ENCODE measurements around the gene ZIC2.

ZIC2 gene

GRCh38 chr13:99959540-99960230 is 21.9 kb upstream of the ZIC2 start:
- DNase-seq (ENCODE audit: low read depth), result no peak

GRCh38 chr13:99960663-99961311 is 20.8 kb upstream of the ZIC2 start:
- no peak for DNase-seq (ENCODE audit: low read depth)

- DNase-seq (ENCODE audit: low read depth), result no peak
These were observed 19.9 kb upstream of the ZIC2 start for GRCh38 chr13:99961636-99962035.

DNA sequence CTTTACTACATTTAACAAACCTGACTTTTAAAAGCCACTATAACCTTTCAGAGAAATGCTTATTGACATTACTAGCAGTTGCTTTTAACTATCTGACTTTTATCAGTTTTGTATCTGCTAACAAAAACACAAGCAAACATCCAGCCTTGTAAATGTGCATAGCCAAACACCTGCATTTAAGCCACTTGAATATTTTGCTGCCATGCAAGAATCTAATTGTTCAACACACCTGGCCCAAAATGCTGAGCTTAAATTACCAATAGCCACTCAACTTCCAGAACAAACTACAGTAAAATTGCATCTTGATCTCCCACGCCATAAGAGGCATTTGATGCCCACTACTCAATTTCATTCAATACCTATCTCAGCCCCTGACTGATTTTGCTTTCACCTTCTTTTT is 19.3 kb upstream of the ZIC2 start:
- DNase-seq (ENCODE audit: low read depth), result no peak

DNA sequence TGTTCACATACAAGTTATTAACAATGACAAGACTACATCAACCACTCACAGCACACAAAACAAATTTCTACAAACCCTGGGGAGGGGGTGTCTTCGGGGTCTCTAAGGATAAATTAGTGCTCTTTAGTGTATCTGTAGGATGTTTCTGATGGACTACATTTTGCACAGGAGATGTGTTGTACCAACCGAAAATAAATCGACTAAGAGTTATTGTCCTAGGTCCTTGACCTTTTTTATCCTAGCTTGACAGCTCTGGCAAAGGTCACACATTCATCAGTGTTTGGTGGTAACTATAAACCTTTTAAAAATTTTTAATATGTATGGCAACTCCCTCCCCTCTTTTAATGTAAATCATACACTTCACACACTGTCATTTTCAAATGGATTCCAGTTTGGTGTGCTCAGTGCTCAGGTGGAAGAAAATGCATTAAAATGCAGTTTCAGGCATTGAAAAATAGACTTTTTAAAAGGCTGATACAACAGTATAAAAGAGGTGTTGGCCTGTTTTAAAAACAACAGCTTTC is 17.7 kb upstream of the ZIC2 start:
- DNase-seq (ENCODE audit: low read depth), result no peak

DNA sequence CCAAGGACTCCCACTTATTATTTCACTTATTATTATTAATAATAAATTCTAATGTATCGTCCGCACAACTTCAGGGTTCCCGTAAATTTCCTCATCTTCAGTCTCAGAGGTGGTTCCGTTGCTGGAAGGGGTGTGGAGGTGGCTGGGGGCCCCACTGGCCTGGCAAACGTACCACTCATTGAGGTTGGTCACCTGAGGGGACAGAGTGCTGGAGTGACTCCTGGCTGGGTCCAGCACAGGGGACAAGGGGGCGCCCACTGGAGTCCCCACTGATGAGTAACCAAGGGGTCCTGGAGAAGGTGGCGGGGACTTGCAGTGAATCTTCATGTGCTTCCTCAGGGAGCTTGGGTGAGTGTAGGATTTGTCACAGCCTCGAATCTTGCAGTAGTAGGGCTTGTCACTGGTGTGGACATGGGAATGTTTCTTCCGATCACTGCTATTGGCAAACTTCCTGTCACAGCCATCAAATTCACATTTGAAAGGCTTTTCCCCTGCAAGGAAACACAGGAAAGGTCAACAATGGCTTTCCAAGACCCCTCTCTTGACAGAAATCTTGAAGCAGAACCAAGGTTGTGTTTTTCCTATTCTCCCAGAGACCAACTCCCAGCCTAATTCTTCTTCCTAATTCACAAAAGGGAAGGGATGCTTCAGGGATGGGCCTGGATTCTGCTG is 16.1 kb upstream of the ZIC2 start:
- no peak for DNase-seq (ENCODE audit: low read depth)

DNA sequence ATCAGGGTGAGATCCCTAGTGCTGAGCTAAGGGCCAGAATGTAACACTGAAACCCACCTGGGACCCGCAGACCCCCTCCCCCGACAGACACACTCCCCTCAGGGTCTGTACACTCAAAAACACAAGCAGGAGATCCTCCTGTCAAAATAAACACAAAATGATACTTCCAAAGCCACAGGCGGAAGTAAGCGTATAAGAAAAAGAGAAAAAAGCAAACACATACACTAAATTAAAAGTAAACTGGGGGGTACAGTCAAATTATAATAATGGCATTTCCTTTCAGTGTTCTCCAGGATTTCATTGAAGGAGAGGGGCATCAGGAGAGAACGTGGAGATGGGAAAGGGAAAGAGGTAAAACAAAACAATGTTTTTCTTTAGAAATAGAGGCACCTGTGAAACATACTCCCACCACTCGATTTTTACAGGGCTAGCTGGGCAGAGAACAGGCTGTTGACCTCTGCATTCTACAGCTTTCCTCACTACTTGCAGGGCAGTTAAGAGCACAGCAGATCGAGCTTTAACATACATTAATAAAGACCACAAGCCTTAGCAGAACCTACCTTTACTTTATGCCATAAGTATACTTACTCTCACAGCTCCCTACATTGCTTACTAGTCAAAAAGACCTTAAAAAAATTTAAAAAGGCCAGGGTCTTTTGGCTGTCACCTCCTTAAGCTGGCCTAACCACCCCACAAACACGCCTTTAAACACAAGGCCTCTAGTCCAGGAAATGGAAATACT is 15.3 kb upstream of the ZIC2 start:
- no peak for DNase-seq (ENCODE audit: low read depth)

- DNase-seq (ENCODE audit: low read depth), result no peak
These were observed 14.1 kb upstream of the ZIC2 start for GRCh38 chr13:99967498-99967868.

- DNase-seq (ENCODE audit: low read depth), result no peak
These were observed 13.6 kb upstream of the ZIC2 start for GRCh38 chr13:99967869-99968520.

DNA sequence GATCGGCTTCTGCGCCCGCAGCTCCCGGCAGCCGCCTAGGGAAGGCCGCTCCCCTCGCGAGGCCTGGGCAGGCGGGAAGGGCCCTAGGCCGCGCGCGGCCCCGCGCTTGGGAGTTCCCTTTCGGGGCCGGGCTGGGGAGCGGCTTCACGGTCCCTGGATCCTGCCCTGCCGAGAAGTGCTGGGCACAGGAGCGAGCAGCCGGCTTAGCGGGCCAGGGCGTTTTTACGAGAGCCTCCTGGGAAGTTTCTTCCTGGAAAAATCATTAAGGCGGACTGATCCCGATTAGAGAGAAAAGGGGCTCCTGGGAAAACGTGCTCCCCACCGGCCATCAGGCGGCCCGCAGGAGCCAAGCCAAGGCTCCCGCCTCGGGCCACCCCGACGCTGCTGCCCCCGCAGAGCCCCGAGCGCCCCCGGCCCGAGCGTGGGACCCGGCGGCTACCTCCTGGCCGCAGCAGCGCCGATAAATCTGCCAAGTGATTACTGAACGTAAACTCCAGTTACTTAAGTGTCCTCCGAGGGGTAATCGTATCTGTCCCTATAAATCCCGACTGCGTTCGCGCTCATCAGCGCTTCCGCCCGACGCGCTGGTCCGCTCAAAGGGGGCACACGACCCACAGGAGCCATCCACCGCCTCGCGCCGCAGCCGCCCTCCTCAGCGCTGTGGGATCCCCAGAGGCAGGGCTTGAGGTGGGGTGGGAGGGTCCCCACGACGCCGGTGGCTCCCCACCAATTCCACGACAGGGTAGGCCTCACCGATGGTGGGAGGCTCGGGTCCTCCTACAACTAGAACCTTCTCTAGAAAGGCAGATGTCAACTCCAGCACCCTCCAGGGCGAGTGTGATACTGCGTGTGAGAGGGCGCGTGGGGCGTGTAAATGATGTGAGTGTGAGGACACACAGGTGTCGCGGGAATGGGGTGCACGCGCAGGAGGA is 12.8 kb upstream of the ZIC2 start:
- DNase-seq (ENCODE audit: low read depth), result no peak

- no peak for DNase-seq (ENCODE audit: low read depth)
These were observed 12.1 kb upstream of the ZIC2 start for GRCh38 chr13:99969453-99969918.

GRCh38 chr13:99969919-99970650 is 11.5 kb upstream of the ZIC2 start:
- peak; percentile 61 for DNase-seq (ENCODE audit: low read depth)

GRCh38 chr13:99970651-99971575 is 10.7 kb upstream of the ZIC2 start:
- no peak for DNase-seq (ENCODE audit: low read depth)

DNA sequence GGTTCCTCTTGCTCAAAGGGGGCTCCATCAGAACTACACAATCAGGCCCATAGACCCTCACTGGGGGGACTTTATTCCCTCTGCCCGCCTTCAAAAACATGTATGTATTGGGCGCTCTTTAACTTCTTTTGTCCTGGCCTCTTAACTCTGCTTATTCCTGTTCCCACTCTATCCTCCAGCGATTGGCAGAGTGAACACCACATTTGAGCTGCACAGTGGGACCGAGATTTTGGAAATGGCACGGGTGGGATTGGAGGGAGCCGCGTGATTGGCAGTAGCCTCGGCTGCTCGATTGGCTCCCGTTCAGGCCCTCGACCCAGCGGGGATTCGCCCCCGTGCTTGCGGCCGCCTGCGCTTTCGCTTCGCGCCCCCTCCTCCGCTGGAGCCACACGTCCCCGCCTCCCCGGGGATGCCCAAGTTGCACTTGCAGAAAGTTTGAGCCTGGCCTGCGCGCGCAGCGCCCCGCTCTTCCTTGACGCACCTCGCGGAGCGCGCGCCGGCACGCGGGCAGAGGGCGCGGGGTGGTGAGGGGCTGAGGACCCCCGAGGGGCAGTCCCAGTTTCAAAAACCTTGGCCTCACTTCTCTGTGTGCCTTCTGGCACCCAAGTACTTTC is 9.9 kb upstream of the ZIC2 start, which contains the start of gene ZIC5:
ZIC5 (minus strand) TSS at position 192 of the 614 bp plus-strand sequence; CDS start at position 28, 164 bp downstream.
- DNase-seq (ENCODE audit: low read depth), result no peak

GRCh38 chr13:99972190-99972731 is 9.3 kb upstream of the ZIC2 start:
- no peak for DNase-seq (ENCODE audit: low read depth)

- no peak for DNase-seq (ENCODE audit: low read depth)
These were observed 8.3 kb upstream of the ZIC2 start for GRCh38 chr13:99973163-99973807.

GRCh38 chr13:99973808-99974185 is 7.8 kb upstream of the ZIC2 start:
- no peak for DNase-seq (ENCODE audit: low read depth)

All from stimulated activated CD4-positive, alpha-beta T cell treated with anti-CD3 and anti-CD28 coated beads, Interleukin-2, amount 100 ng/mL, for 4 hours (primary cell).